Measurements from ENCODE around the gene HIF1A.
"Not testable (repeated sequence)": the region's sequence is repeated elsewhere in the genome, so short reads cannot be mapped to it uniquely, and the experiment has no call there.

The HIF1A gene

GRCh38 chr14:61708693-61709092, 13.4 kb downstream of the HIF1A start:
- DNase-seq (ENCODE audit: low read depth, low spot score), result not testable (repeated sequence)

GRCh38 chr14:61710853-61711817, 15.8 kb downstream of the HIF1A start:
- no peak for DNase-seq (ENCODE audit: low read depth, low spot score)

- no peak for DNase-seq (ENCODE audit: low read depth, low spot score)
These were observed 16.8 kb downstream of the HIF1A start for GRCh38 chr14:61712137-61712536.

- DNase-seq (ENCODE audit: low read depth, low spot score), result no peak
These were observed 18.6 kb downstream of the HIF1A start for GRCh38 chr14:61713724-61714437.

GRCh38 chr14:61716956-61717355, 21.6 kb downstream of the HIF1A start:
- DNase-seq (ENCODE audit: low read depth, low spot score), result no peak

GRCh38 chr14:61718039-61718438, 22.7 kb downstream of the HIF1A start:
- DNase-seq (ENCODE audit: low read depth, low spot score), result no peak

GRCh38 chr14:61719344-61720293, 24.3 kb downstream of the HIF1A start:
- no peak for DNase-seq (ENCODE audit: low read depth, low spot score)

- no peak for DNase-seq (ENCODE audit: low read depth, low spot score)
These were observed 25.0 kb downstream of the HIF1A start for GRCh38 chr14:61720294-61720661.

GRCh38 chr14:61720741-61721140, 25.4 kb downstream of the HIF1A start:
- DNase-seq (ENCODE audit: low read depth, low spot score), result no peak

- no peak for DNase-seq (ENCODE audit: low read depth, low spot score)
These were observed 28.8 kb downstream of the HIF1A start for GRCh38 chr14:61724133-61724532.

- no peak for DNase-seq (ENCODE audit: low read depth, low spot score)
These were observed 31.7 kb downstream of the HIF1A start for GRCh38 chr14:61726778-61727658.

- no peak for DNase-seq (ENCODE audit: low read depth, low spot score)
These were observed 35.6 kb downstream of the HIF1A start for GRCh38 chr14:61730756-61731373.

- no peak for DNase-seq (ENCODE audit: low read depth, low spot score)
These were observed 38.7 kb downstream of the HIF1A start for GRCh38 chr14:61733972-61734371.

GRCh38 chr14:61736751-61737150, 41.4 kb downstream of the HIF1A start:
- no peak for DNase-seq (ENCODE audit: low read depth, low spot score)

- no peak for DNase-seq (ENCODE audit: low read depth, low spot score)
These were observed 42.6 kb downstream of the HIF1A start for GRCh38 chr14:61737915-61738314.

GRCh38 chr14:61739133-61739532, 43.8 kb downstream of the HIF1A start:
- no peak for DNase-seq (ENCODE audit: low read depth, low spot score)

- no peak for DNase-seq (ENCODE audit: low read depth, low spot score)
These were observed 47.1 kb downstream of the HIF1A start for GRCh38 chr14:61742371-61742770.

- no peak for DNase-seq (ENCODE audit: low read depth, low spot score)
These were observed 48.9 kb downstream of the HIF1A start for GRCh38 chr14:61744238-61744637.

GRCh38 chr14:61746346-61746745, 51.0 kb downstream of the HIF1A start:
- DNase-seq (ENCODE audit: low read depth, low spot score), result not testable (repeated sequence)

GRCh38 chr14:61746881-61747280, 51.6 kb downstream of the HIF1A start:
- DNase-seq (ENCODE audit: low read depth, low spot score), result no peak
